Stimulated activated CD8-positive, alpha-beta memory T cell treated with anti-CD3 and anti-CD28 coated beads, Interleukin-15, amount 100 ng/mL, for 4 hours (primary cell): ENCODE results near the gene LRRC1.

Experiments used
- DNase-seq, 2 donors: peaks; one replicate each; pipeline ENCODE4 v3.0.0-alpha.2; 2020; ENCODE audit warnings: low read depth in 2 of 2

The LRRC1 gene

DNA sequence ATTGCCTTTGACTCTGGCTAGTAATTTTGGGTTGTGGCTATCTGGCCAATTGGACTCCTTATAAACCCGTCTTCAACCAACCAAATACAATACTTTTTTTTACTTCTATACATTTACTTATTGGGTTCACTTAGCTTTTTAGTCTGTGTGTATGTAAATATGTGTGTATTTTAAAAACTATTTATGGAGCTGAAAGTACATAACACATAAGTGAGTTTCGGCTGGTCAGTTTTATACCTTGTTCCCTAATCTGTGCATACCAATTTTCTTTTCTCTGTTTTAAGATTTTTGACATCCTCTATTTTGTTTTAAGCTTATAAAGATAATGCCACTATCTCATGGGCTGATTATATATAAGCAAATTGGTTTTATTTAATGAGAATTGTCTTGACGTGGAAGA is 129.5 kb downstream of the LRRC1 start:
- no peak for DNase-seq

DNA sequence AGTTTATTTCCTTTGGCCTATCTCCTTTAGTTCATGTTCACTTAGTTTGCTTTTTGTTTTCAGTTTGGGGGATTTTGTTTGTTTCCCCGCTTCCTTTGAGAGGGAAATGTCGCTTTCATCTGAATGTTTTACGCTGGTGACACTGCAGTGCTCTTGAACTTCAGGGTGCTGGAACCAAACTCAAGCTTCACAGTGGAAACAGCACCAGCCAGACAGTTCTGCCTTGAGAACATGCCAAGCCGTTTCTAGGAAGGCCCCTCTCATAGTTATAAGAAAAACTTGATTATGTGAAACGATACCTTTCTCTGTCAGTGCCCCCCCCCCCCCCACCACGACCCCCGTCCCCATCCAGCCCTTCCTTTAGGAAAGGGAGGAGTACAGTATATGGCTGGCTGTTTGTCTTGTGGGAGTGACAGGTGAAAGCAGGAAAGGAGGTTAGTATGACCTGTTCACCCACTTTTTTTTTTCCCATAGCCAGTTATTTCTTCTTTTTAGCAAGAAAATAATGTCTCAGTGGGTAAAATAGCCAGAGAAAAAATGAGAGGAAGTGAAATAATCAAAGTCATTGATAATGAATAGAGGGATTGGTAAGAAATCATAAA is 130.1 kb downstream of the LRRC1 start:
- DNase-seq, result no peak

DNA sequence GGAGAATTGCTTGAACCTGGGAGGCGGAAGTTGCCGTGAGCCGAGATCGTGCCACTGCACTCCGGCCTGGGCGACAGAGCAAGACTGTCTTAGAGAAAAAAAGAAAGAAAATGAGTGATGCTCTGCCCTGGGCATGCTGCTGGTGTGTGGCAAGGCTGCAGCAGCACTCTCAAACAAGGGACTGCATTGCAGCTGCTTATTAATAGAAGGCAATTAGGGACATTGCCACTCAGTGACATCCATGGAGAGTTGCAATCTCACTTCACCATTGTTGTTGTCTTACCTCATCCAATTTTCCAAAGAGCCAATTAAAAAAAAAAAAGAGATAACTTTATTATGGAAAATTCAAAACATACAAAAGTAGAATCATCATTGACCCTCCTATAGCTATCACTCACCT is 131.1 kb downstream of the LRRC1 start:
- no peak for DNase-seq

GRCh38 chr6:53926505-53926904 is 131.7 kb downstream of the LRRC1 start:
- DNase-seq, result no peak

- no peak for DNase-seq
These were observed 133.8 kb downstream of the LRRC1 start for GRCh38 chr6:53928641-53929040.

GRCh38 chr6:53929041-53929820 is 134.4 kb downstream of the LRRC1 start:
- DNase-seq, result no peak

DNA sequence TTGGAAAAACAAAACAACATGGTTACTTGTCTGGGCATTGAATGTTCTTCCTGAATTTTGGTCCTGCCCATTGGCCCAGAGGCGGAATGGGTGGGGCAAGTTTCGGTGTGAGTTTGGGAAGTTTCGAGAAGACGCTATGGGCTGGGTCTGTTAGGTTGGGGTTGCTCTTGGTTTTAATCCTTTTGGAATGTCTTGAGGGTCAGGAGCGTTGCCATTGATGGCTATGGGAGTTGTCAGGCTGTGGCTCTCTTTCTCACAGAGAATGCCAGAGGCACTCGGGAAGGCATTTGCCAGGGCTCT is 135.0 kb downstream of the LRRC1 start:
- DNase-seq, result no peak

DNA sequence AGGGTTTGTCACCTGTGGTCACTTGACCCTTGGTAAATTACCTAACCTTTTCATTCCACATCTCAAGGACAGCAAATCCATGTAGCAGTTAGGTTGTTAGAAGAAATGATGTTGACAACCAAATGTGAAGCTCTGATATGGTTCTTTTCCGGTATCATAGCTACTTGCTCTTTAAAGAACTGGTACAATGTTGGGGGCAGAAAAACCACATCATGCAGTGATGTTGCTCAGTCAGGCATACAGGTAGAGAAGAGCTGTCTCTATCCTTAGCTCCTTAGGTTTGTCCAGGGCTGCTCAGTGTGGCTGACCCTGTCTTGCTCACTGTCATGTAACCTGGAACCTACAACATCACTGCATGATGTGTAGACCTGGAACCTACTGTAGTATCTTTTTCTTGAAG is 135.5 kb downstream of the LRRC1 start:
- DNase-seq, result no peak

- DNase-seq, result no peak
These were observed 136.3 kb downstream of the LRRC1 start for GRCh38 chr6:53931086-53931485.

GRCh38 chr6:53932516-53932915 is 137.7 kb downstream of the LRRC1 start:
- DNase-seq, result no peak

DNA sequence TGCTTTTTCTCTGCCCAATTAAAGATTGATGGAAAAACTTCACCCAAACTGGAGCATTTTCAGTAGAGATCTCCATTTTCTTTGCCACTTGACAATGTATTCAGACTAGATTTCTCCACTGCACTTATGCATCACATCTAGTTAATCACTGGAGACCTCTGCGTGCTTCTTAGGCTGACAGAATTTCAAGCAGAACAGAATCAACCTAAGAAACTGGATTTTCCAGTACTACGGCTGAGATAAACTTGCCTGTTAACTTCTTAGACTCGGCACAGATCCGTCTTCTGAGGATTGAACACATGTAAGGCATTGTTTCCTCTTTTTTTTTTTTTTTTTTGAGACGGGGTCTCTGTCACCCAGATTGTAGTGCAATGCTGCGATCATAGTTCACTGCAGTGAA is 139.2 kb downstream of the LRRC1 start:
- no peak for DNase-seq

GRCh38 chr6:53937461-53937860 is 142.7 kb downstream of the LRRC1 start:
- no peak for DNase-seq

DNA sequence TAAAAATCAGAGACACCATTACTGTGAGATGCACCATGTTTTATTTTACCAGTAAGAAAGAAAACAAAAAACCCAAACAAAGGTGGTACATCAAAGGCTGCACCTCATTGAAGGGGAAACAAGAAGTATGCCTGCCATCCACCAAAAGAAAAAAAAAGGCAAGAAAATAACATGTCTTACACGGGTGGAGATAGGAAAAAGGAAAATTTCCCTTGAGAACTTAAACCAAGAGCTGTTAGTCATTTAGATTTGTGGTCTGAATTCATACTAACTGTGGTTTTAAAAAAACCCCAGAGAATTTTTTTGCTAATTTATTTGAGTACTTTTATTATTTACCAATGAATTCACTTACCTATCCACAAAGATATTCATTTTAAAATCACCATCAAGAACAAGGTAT is 144.0 kb downstream of the LRRC1 start:
- DNase-seq, result no peak

- DNase-seq, result no peak
These were observed 145.0 kb downstream of the LRRC1 start for GRCh38 chr6:53939830-53940229.

DNA sequence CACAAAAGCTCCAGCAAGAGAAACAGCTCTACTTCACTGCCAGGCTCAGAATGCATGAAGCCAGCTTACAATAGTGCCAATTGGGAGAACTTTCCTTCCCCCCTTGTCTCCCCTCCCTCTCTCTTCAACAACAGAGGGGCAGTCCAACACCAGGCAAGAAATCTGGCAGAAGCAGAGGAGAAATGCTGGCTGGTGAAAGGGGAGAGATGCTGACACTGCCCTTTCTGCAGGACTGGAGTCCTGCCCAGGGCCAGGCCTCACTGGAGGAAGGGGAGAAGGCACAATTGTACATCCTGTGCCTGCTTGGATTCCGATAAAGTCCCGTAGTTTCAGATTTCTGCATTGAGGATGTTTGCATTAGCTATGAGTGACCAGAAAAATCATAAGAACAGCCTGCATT is 148.6 kb downstream of the LRRC1 start:
- DNase-seq, result no peak

DNA sequence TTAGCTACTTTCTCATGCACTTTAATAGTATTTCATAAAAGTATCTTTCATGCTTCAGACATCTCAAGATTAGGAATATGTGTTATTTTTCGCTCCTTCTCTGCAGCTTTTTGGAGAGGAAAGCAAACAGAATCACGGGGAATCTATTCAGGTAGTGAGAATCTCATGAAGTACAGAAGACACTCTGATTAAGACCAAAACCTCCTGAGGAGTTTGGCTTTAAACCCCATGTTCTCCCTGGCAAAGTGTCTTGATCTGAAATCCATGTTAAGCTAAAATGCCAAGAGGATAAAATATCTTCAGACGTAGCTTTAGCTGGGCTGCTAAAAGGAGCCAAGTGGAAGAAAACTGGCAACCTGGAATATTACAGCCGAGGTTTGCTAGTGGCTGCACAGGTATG is 149.3 kb downstream of the LRRC1 start:
- DNase-seq, result no peak

GRCh38 chr6:53944543-53944942 is 149.7 kb downstream of the LRRC1 start:
- no peak for DNase-seq

GRCh38 chr6:53945765-53946407 is 151.1 kb downstream of the LRRC1 start:
- DNase-seq, result no peak

DNA sequence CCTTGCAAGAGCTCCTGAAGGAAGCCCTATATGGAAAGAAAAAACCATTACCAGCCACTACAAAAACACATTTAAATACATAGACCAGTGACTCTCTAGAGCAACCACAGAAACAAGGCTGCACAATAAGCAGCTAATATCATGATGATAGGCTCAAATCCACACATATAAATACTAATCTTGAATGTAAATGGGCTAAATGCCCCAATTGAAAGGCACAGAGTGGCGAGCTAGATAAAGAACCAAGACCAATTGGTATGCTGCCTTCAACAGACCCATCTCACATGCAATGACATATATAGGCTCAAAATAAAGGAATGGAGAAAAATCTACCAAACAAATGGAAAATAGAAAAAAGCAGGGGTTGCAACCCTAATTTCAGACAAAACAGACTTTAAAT is 153.0 kb downstream of the LRRC1 start:
- DNase-seq, result no peak

- no peak for DNase-seq
These were observed 156.6 kb downstream of the LRRC1 start for GRCh38 chr6:53951383-53951782.

DNA sequence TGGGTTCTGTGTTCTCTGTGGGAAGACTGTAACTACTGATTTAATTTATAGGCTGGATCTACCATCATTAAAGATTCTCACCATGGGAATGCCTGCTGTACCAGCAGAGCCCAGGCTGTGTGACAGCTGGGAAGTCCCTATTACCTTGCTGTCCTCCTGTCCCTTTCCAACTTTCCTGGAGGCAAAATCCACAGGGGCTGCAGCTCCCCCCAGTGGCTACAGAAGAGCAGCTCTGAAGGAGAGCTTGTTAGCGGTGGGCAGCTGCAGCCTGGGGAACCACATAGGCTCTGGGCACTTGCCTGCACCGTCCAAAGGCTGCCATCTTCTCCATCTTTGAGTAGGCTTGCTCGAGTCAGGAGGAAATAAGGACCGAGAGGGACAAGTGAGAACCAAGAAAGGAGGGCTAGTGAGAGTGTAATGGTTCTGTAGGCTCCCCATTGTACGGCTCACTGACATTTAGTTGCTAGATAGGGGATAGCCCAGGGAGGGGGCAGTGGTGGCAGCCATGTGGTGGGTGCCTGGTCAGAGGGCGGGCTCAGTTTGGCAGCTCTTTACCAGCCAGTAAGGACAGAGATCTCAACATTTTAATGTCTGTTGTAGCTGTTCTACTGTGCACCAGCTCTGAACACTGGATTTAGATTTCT is 161.4 kb downstream of the LRRC1 start:
- no peak for DNase-seq

GRCh38 chr6:53956804-53957203 is 162.0 kb downstream of the LRRC1 start:
- no peak for DNase-seq

DNA sequence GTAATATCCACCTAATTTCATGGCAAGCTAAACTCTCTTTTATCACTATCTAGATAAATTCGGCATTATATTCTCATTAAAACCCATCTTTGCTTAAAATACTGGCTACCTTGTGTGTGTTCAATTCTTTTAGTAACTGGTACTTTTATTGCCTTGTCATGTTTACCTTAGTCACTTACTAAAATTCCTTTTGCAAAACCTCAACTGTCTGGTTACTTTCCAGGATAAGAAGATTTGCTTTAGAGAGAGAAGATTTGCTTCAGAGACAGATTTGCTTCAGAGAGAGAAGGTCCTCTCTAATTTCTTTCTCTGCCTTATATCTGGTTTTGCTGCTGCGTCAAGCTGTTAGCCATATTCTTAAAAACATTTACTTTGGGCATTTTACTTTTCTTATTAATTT is 164.9 kb downstream of the LRRC1 start:
- no peak for DNase-seq
